Neuronal stem cell (in vitro differentiated cells): ENCODE results near the gene NEK5.

Source experiments
- DNase-seq: peaks from one replicate; pipeline ENCODE4 v3.0.0-alpha.2; 2013; ENCODE audit warnings: low spot score
- H2AFZ ChIP-seq: one replicate; pipeline ENCODE4 v1.6.1; 2013; ENCODE audit warnings: mild to moderate bottlenecking, low read length, inconsistent platforms
- H2AK5ac ChIP-seq: 2 replicates; pipeline ENCODE4 v1.6.1; 2013; ENCODE audit warnings: low read depth, mild to moderate bottlenecking, inconsistent platforms, low read length, moderate library complexity, mixed read lengths
- H2BK120ac ChIP-seq: 2 replicates; pipeline ENCODE4 v1.6.1; 2013; ENCODE audit warnings: low read depth, mild to moderate bottlenecking, inconsistent platforms, low read length, moderate library complexity, mixed read lengths
- H2BK12ac ChIP-seq: one replicate; pipeline ENCODE4 v1.6.1; 2013; ENCODE audit warnings: low read length, inconsistent platforms
- H2BK15ac ChIP-seq: 2 replicates; pipeline ENCODE4 v1.6.1; 2013; ENCODE audit warnings: mild to moderate bottlenecking, low read length, inconsistent platforms, mixed read lengths
- H2BK5ac ChIP-seq: one replicate; pipeline ENCODE4 v1.6.1; 2013; ENCODE audit warnings: inconsistent platforms, mild to moderate bottlenecking, low read length, moderate library complexity
- H3K14ac ChIP-seq: one replicate; pipeline ENCODE4 v1.6.1; 2013; ENCODE audit warnings: low read length, inconsistent platforms
- H3K18ac ChIP-seq: 2 replicates; pipeline ENCODE4 v1.6.1; 2013; ENCODE audit warnings: low read length, inconsistent platforms
- H3K23ac ChIP-seq: 2 replicates; pipeline ENCODE4 v1.6.1; 2013; ENCODE audit warnings: low read depth, mild to moderate bottlenecking, mixed read lengths, low read length, inconsistent platforms; ENCODE audit not compliant: poor library complexity
- H3K27ac ChIP-seq: replicated peaks from 3 replicates; pipeline ENCODE4 v1.5.1; 2013; ENCODE audit warnings: low read length, inconsistent platforms
- H3K27me3 ChIP-seq, 3 experiments: 2 replicates each; pipeline ENCODE4 v1.6.1; 2013; ENCODE audit warnings: low read length in 3 of 3, mild to moderate bottlenecking in 2 of 3, inconsistent platforms in 1 of 3, low read depth in 1 of 3, mixed read lengths in 1 of 3, moderate library complexity in 1 of 3; ENCODE audit not compliant: control insufficient read depth in 3 of 3, insufficient read depth in 3 of 3
- H3K36me3 ChIP-seq, 2 donors: replicated peaks in 1 of 2; 2 replicates each; pipeline ENCODE4 v1.6.1; 2013; ENCODE audit warnings: low read length in 2 of 2; ENCODE audit not compliant: control insufficient read depth in 2 of 2, insufficient read depth in 2 of 2
- H3K4ac ChIP-seq: 2 replicates; pipeline ENCODE4 v1.6.1; 2013; ENCODE audit warnings: inconsistent platforms, mild to moderate bottlenecking, low read length, moderate library complexity
- H3K4me1 ChIP-seq, 2 donors: 1 replicate in 1 of 2; 2 replicates in 1 of 2; pipeline ENCODE4 v1.6.1; 2013; ENCODE audit warnings: low read length in 2 of 2, low read depth in 1 of 2; ENCODE audit not compliant: control insufficient read depth in 2 of 2, insufficient read depth in 1 of 2
- H3K4me2 ChIP-seq: one replicate; pipeline ENCODE4 v1.6.1; 2013; ENCODE audit warnings: mild to moderate bottlenecking, low read length, inconsistent platforms; ENCODE audit not compliant: insufficient read depth, poor library complexity, severe bottlenecking
- H3K4me3 ChIP-seq, 2 donors: 2 replicates each; pipeline ENCODE4 v1.5.1; 2013; ENCODE audit warnings: low read length in 2 of 2, mild to moderate bottlenecking in 2 of 2, inconsistent platforms in 1 of 2, moderate library complexity in 1 of 2
- H3K79me1 ChIP-seq: one replicate; pipeline ENCODE4 v1.6.1; 2013; ENCODE audit warnings: low read depth, mild to moderate bottlenecking, inconsistent platforms, low read length, moderate library complexity
- H3K9ac ChIP-seq: one replicate; pipeline ENCODE4 v1.6.1; 2013; ENCODE audit warnings: mild to moderate bottlenecking, low read depth, low read length, inconsistent platforms; ENCODE audit not compliant: poor library complexity
- H3K9me3 ChIP-seq, 2 donors: replicated peaks in 1 of 2; 2 replicates each; pipeline versions ENCODE3 to v1.6.1; 2013; ENCODE audit warnings: low read length in 2 of 2, mild to moderate bottlenecking in 2 of 2, inconsistent platforms in 1 of 2, low read depth in 1 of 2, mixed read lengths in 1 of 2, moderate library complexity in 1 of 2; ENCODE audit not compliant: control insufficient read depth in 2 of 2, insufficient read depth in 1 of 2
- H4K8ac ChIP-seq: one replicate; pipeline ENCODE4 v1.6.1; 2013; ENCODE audit warnings: low read depth, mild to moderate bottlenecking, inconsistent platforms, low read length, moderate library complexity
- H4K91ac ChIP-seq: one replicate; pipeline ENCODE4 v1.6.1; 2013; ENCODE audit warnings: low read length, low read depth, mild to moderate bottlenecking, inconsistent platforms; ENCODE audit not compliant: poor library complexity
- WGBS, 2 donors: extraction: QIAGEN DNeasy Blood & Tissue Kit; methylation state at CpG; one replicate each; pipeline ENCODE4 v1.1.7; 2013; ENCODE audit warnings: missing lambda C conversion rate in 2 of 2, mixed read lengths in 1 of 2; ENCODE audit not compliant: insufficient read length in 2 of 2, insufficient replicate concordance in 1 of 2; ENCODE audit errors: extremely low coverage in 2 of 2; 5-methylcytosine and 5-hydroxymethylcytosine counted together

NEK5 gene

GRCh38 chr13:52141299-52141698, 12.4 kb upstream of the NEK5 start:
- H3K4me3 ChIP-seq, result no peak overlapping the region
- no CpG with 5 or more reads among the region's 2 CpGs for WGBS, 2 donors
- no peak overlapping the region for H3K9ac ChIP-seq
- H3K36me3 ChIP-seq, result peaks cover 0 to 43% of the 10 kb centered on the region in 2 donors
- H3K14ac ChIP-seq, result no peak overlapping the region
- no peak overlapping the region for H3K18ac ChIP-seq
- H3K27ac ChIP-seq, result no peak overlapping the region
- no peak overlapping the region for H3K4ac ChIP-seq
- H3K79me1 ChIP-seq, result no peaks in the 10 kb centered on the region
- H2BK15ac ChIP-seq, result no peak overlapping the region
- no peak for DNase-seq
- H3K27me3 ChIP-seq, result no peaks in the 10 kb centered on the region
- no peak overlapping the region for H4K91ac ChIP-seq
- H3K23ac ChIP-seq, result no peak overlapping the region
- H2BK5ac ChIP-seq, result no peak overlapping the region
- H3K4me2 ChIP-seq, result no peak overlapping the region
- no peak overlapping the region for H2AFZ ChIP-seq
- peaks cover 0 to 3% of the 10 kb centered on the region in 2 donors for H3K4me1 ChIP-seq
- no peak overlapping the region for H4K8ac ChIP-seq
- no peak overlapping the region for H2BK120ac ChIP-seq
- H2AK5ac ChIP-seq, result no peak overlapping the region
- H3K9me3 ChIP-seq, result no peaks in the 10 kb centered on the region
- no peak overlapping the region for H2BK12ac ChIP-seq

GRCh38 chr13:52137489-52137888, 8.6 kb upstream of the NEK5 start:
- no peak overlapping the region for H2BK15ac ChIP-seq
- H3K36me3 ChIP-seq, result peaks cover 6 to 62% of the 10 kb centered on the region in 2 donors
- DNase-seq, result no peak

GRCh38 chr13:52136763-52137162, 7.9 kb upstream of the NEK5 start:
- Histone ChIP-seq H2BK12ac (no peak overlapping the region), H3K4me2 (no peak overlapping the region), H2BK5ac (no peak overlapping the region), H3K9me3 (peaks cover 0 to 2% of the 10 kb centered on the region in 2 donors), H3K4me1 (peaks cover 0 to 3% of the 10 kb centered on the region in 2 donors), H2BK120ac (no peak overlapping the region), H3K23ac (no peak overlapping the region), H3K79me1 (no peaks in the 10 kb centered on the region), H2BK15ac (no peak overlapping the region), H3K27ac (no peak overlapping the region), H3K14ac (no peak overlapping the region), H2AFZ (no peak overlapping the region), H3K18ac (no peak overlapping the region), H3K9ac (no peak overlapping the region), H3K4ac (no peak overlapping the region), H3K27me3 (no peaks in the 10 kb centered on the region), H4K91ac (no peak overlapping the region), H3K4me3 (no peak overlapping the region), H2AK5ac (no peak overlapping the region), H3K36me3 (peaks cover 9 to 68% of the 10 kb centered on the region in 2 donors), H4K8ac (no peak overlapping the region)
- DNase-seq, result no peak

More at GRCh38 chr13:52137489-52137888, 8.6 kb upstream of the NEK5 start:
- Histone ChIP-seq H3K4ac (no peak overlapping the region), H2BK120ac (no peak overlapping the region), H4K8ac (no peak overlapping the region), H3K79me1 (no peaks in the 10 kb centered on the region), H3K27ac (no peak overlapping the region), H3K23ac (no peak overlapping the region), H3K4me1 (peaks cover 0 to 3% of the 10 kb centered on the region in 2 donors), H3K9ac (no peak overlapping the region), H3K18ac (no peak overlapping the region), H2AK5ac (no peak overlapping the region), H4K91ac (no peak overlapping the region), H3K14ac (no peak overlapping the region), H3K4me3 (no peak overlapping the region), H3K4me2 (no peak overlapping the region), H3K9me3 (no peaks in the 10 kb centered on the region), H3K27me3 (no peaks in the 10 kb centered on the region), H2AFZ (no peak overlapping the region), H2BK5ac (no peak overlapping the region), H2BK12ac (no peak overlapping the region)
- WGBS, 2 donors, result no CpG with 5 or more reads among the region's 3 CpGs

- Histone ChIP-seq H2BK5ac (no peak overlapping the region), H3K9me3 (peaks cover 2 to 9% of the 10 kb centered on the region in 2 donors)
Measured at GRCh38 chr13:52130641-52131040, 1.8 kb upstream of the NEK5 start.

More at GRCh38 chr13:52130641-52131040, 1.8 kb upstream of the NEK5 start:
- Histone ChIP-seq H2BK12ac (no peak overlapping the region), H3K79me1 (no peaks in the 10 kb centered on the region), H3K4me3 (no peak overlapping the region), H3K27me3 (no peaks in the 10 kb centered on the region), H4K91ac (no peak overlapping the region), H2AFZ (no peak overlapping the region), H3K36me3 (peaks cover 13 to 52% of the 10 kb centered on the region in 2 donors), H2BK15ac (no peak overlapping the region), H4K8ac (no peak overlapping the region), H3K23ac (no peak overlapping the region), H2AK5ac (no peak overlapping the region), H3K27ac (no peak overlapping the region), H3K4me2 (no peak overlapping the region), H3K18ac (no peak overlapping the region), H3K14ac (no peak overlapping the region), H3K9ac (no peak overlapping the region), H3K4ac (no peak overlapping the region), H2BK120ac (no peak overlapping the region), H3K4me1 (peaks cover 3 to 7% of the 10 kb centered on the region in 2 donors)
- no peak for DNase-seq
